ENCODE measurements around the gene NME5. TPM values are rescaled to one million over a fixed set of nuclear protein-coding genes. Genes with fewer than 3 reads are reported as not detected.

NME5 gene
- total RNA-seq, 1 donor from 2014 or later: not detected

- POLR2A ChIA-PET: interaction anchor here (1.3 kb wide), 1 partner anchor 35 kb away, joined by 6 read pairs; the partner anchor contains the start of gene FAM13B
- no peak overlapping the region for H3K4me3 Mint-ChIP-seq
- no peaks in the 10 kb centered on the region for H3K27me3 Mint-ChIP-seq
- intact Hi-C loops (cut with micrococcal nuclease): loop anchor here (1.0 kb wide), 3 partner anchors 33 to 440 kb away; no protein-coding TSS in a partner anchor
- TF ChIP-seq CTCF (IDR thresholded peaks at IDR 0.05): peak; percentile 98
- ATAC-seq (ENCODE audit: low read depth): peak; percentile 82
- no peak overlapping the region for H3K27ac Mint-ChIP-seq
- H3K9me3 Mint-ChIP-seq: no peaks in the 10 kb centered on the region
- peaks cover 5% of the 10 kb centered on the region for H3K4me1 Mint-ChIP-seq
- DNase-seq: peak; percentile 47
- H3K36me3 Mint-ChIP-seq (ENCODE audit: low read depth): no peaks in the 10 kb centered on the region
- CTCF ChIA-PET: interaction anchor here (0.7 to 8.1 kb wide), 20 partner anchors 9 to 439 kb away, joined by 3 to 144 read pairs (median 4); partner anchors contain the start of genes BRD8, FAM13B, KIF20A and NME5
These were observed 70.3 kb downstream of the NME5 start for GRCh38 chr5:138068742-138069600.

GRCh38 chr5:138067945-138068344, 71.3 kb downstream of the NME5 start:
- intact Hi-C loops (cut with micrococcal nuclease): loop anchor here (1.0 kb wide), 3 partner anchors 32 to 439 kb away; no protein-coding TSS in a partner anchor
- no peaks in the 10 kb centered on the region for H3K9me3 Mint-ChIP-seq
- no peak for ATAC-seq (ENCODE audit: low read depth)
- H3K27ac Mint-ChIP-seq: no peak overlapping the region
- ChIA-PET CTCF (interaction anchor here (1.0 to 8.1 kb wide), 8 partner anchors 10 to 438 kb away, joined by 3 to 144 read pairs (median 10); partner anchors contain the start of gene FAM13B), POLR2A (no interaction called here)
- no peak overlapping the region for H3K4me3 Mint-ChIP-seq
- no peak for TF ChIP-seq CTCF (IDR thresholded peaks at IDR 0.05)
- H3K36me3 Mint-ChIP-seq (ENCODE audit: low read depth): no peaks in the 10 kb centered on the region
- H3K27me3 Mint-ChIP-seq: no peaks in the 10 kb centered on the region
- no peak for DNase-seq
- peaks cover 5% of the 10 kb centered on the region for H3K4me1 Mint-ChIP-seq

Other genes starting within 250 kb of the NME5 start
- gene PKD2L2, start 250.0 kb downstream of the NME5 start, total RNA-seq: not detected in 2 replicates
- 76.6 and 84.1 TPM in 2 replicates for gene FAM13B, start 106.3 kb downstream of the NME5 start, total RNA-seq
- gene WNT8A, start 55.4 kb downstream of the NME5 start, total RNA-seq: not detected in 2 replicates
- 63.5 and 77.8 TPM in 2 replicates for gene BRD8, start 39.2 kb upstream of the NME5 start, total RNA-seq
- 0.40 and 0.44 TPM in 2 replicates for gene KIF20A, start 39.7 kb upstream of the NME5 start, total RNA-seq
- gene CDC23, start 73.9 kb upstream of the NME5 start, total RNA-seq: 31.9 and 35.0 TPM in 2 replicates
- not detected in 2 replicates for gene GFRA3, start 135.2 kb upstream of the NME5 start, total RNA-seq
- gene CDC25C, start 192.4 kb upstream of the NME5 start, total RNA-seq: 0.42 TPM in 1 of 2 replicates, not detected in the other
- 23.5 and 24.9 TPM in 2 replicates for gene FAM53C, start 198.8 kb upstream of the NME5 start, total RNA-seq
- 85.5 and 94.0 TPM in 2 replicates for gene KDM3B, start 213.3 kb upstream of the NME5 start, total RNA-seq